BLaER1 (cell line): Measurements from ENCODE around the gene SLC4A11.

ENCODE experiments used
- H3K27ac ChIP-seq: shearing (Covaris generic); formaldehyde crosslinking; 2 replicates; pipeline ENCODE4 v1.8.1; 2022
- H3K27me3 ChIP-seq: shearing (Covaris generic); formaldehyde crosslinking; 2 replicates; pipeline ENCODE4 v1.8.1; 2022
- H3K36me3 ChIP-seq: shearing (Covaris generic); formaldehyde crosslinking; 2 replicates; pipeline ENCODE4 v1.8.1; 2022
- H3K4me1 ChIP-seq: shearing (Covaris generic); formaldehyde crosslinking; 2 replicates; pipeline ENCODE4 v1.8.1; 2022
- H3K4me2 ChIP-seq: shearing (Covaris generic); formaldehyde crosslinking; 2 replicates; pipeline ENCODE4 v1.8.1; 2022
- H3K4me3 ChIP-seq: shearing (Covaris generic); formaldehyde crosslinking; 2 replicates; pipeline ENCODE4 v1.8.1; 2022
- H3K9ac ChIP-seq: shearing (Covaris generic); formaldehyde crosslinking; 2 replicates; pipeline ENCODE4 v1.8.1; 2022
- H3K9me3 ChIP-seq: shearing (Covaris generic); formaldehyde crosslinking; 2 replicates; pipeline ENCODE4 v1.8.1; 2022
- H4K20me1 ChIP-seq: shearing (Covaris generic); formaldehyde crosslinking; 2 replicates; pipeline ENCODE4 v1.8.1; 2022
- Cebpa-rat ChIP-seq: shearing (Covaris generic); IDR thresholded peaks from 2 replicates; pipeline ENCODE4 v1.8.1; 2022

SLC4A11 gene

DNA sequence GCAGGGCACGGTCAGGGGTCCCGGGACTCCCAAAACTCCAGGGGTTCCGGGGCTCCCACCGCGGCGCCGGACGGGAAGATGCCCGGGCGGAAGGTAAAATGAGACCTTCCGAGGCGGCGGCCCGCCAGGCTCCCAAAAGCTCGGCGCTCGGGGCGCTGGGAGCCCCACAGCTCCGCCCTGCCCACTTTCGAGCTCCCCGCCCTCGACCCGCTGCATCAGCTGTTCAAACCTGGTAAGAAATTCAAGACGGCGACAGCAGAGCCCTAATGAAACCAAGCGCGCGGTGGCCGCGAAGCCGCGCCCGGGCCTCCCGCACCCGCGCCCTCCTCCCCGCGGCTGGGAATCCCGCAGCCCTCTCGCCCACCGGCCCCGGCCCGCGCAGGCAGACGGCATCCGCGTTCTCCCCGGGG is 369 bp downstream of the SLC4A11 start:
- Histone ChIP-seq H3K27me3 (peaks cover 77% of the 10 kb centered on the region), H3K4me1 (peaks cover 25% of the 10 kb centered on the region), H3K4me2 (peak overlapping the region; percentile 98), H3K36me3 (no peaks in the 10 kb centered on the region), H3K4me3 (peak overlapping the region; percentile 82), H3K9me3 (no peaks in the 10 kb centered on the region), H3K9ac (peak overlapping the region; percentile 63), H3K27ac (no peak overlapping the region), H4K20me1 (peaks cover 34% of the 10 kb centered on the region)
- TF ChIP-seq Cebpa-rat = no peak

DNA sequence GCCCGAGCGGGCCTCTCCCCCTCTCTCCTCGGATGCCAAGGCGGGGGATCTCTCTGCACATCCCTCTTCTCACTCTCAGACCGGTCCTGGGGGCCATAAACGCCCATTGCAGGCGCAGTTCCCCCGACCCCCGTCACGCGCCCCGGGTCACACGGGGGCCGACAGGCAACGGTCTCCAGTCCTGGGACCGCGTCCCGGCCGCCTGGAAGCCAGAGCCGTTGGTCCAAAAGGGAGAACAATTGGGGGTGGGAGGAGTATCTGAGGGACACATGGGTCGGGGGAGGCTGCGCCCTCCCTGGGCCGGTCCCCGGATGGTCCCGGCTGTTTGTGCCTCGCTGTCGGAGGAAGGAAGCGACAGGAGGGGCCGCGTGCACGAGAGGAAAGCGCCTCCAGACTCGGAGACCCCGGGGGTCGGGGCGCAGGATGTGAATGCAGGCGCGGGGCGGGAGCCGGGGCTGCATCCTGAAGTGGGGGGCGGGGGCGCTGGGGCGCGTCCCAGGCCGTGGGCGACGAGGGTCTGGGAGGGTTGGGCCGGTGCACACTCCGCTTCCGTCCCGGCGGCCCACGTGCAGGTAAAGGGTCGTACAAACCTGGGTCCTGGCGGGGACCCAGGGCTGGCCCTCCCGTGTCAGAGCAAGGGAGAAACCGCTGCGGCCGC is 903 bp downstream of the SLC4A11 start:
- H3K4me2 ChIP-seq = peak overlapping the region; percentile 98
- H4K20me1 ChIP-seq = peaks cover 34% of the 10 kb centered on the region
- peak overlapping the region; percentile 82 for H3K4me3 ChIP-seq
- no peak overlapping the region for H3K27ac ChIP-seq
- H3K9ac ChIP-seq = peak overlapping the region; percentile 63; the same call in 1 of the 2 replicates
- no peak for TF ChIP-seq Cebpa-rat
- peaks cover 29% of the 10 kb centered on the region for H3K4me1 ChIP-seq
- H3K27me3 ChIP-seq = peaks cover 74% of the 10 kb centered on the region
- no peaks in the 10 kb centered on the region for H3K36me3 ChIP-seq
- H3K9me3 ChIP-seq = no peaks in the 10 kb centered on the region

DNA sequence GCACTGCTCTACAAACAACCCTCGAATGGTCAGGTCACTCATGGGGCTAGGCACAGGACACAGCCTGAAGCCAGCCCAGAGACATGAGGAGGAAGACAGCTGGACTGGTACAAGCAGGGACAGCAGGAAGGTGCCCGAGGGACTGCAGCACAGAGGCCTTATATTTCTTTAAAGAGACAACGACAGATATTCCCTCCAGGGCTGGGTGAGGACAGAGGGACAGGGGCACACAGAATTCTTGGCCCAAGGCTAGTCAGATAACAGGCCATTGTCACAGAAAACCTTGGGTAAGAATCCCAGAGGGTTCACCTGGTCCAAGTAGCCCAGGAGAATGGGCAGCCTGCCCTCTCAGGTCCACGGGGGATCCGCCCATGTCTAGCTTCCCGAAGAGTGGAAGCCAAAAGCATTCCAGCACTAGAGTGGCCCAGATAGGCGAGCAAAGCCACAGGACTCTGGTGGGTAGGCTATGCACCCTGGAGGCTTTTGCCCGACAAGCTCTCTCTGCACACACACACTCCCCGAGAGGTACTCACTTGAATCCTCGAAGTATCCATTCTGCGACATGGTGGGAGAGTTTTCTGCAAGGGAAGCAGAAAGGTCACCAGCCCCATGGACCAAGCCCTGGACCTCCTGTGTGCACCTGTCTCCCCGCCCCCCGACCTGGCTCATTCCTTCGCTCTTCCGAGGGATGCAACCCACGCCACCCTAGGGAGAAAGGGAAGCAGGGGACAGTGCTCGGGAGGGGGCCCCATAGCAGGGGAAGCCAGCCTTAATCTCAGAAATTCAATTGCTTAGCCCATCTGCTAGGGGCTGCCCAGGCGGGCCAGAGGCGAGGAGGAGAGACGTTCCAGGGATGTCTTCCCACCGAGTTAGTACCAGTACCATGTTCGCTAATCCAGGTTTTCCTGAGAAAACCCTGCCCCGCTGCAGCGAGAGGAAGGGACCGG is 1.7 kb downstream of the SLC4A11 start:
- H3K4me3 ChIP-seq = peak overlapping the region; percentile 82
- TF ChIP-seq Cebpa-rat = no peak
- H4K20me1 ChIP-seq = peaks cover 34% of the 10 kb centered on the region
- no peaks in the 10 kb centered on the region for H3K9me3 ChIP-seq
- peaks cover 72% of the 10 kb centered on the region for H3K27me3 ChIP-seq
- H3K27ac ChIP-seq = no peak overlapping the region
- H3K4me2 ChIP-seq = peak overlapping the region; percentile 98
- H3K9ac ChIP-seq = no peak overlapping the region
- no peaks in the 10 kb centered on the region for H3K36me3 ChIP-seq
- peaks cover 29% of the 10 kb centered on the region for H3K4me1 ChIP-seq

DNA sequence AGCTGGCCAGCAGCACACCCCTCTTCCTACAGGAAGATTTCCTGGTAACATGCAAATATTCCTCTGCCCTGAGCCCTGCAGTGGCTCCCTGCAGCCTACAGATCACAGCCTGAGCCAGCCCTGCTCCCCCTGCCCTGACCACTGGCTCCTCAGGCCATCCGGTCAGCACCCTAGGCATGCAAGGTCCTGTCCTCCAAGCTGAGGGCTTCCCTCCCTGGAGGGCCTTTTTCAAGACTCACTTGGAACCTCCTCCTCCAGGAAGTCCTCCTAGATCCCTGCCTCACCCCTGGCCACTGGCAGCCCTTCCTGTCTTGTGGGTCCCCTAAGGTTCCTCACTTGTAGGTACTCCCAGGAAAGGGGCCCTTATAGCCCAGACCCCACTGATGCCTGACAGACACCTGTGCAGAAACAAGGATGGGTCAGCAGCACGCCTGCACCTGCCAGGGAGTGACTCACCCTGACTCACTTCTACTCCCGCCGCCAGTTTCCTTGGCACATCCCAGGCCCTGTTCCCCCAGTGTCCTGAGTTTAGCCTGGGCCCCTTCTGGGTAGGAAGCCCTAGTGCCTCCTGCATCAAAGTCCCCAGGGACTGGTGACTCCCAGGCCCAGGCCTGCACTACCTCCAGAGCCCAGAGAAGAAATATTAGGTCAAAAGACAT is 3.2 kb downstream of the SLC4A11 start:
- no peaks in the 10 kb centered on the region for H3K36me3 ChIP-seq
- H3K4me1 ChIP-seq = peaks cover 29% of the 10 kb centered on the region
- no peak overlapping the region for H3K27ac ChIP-seq

DNA sequence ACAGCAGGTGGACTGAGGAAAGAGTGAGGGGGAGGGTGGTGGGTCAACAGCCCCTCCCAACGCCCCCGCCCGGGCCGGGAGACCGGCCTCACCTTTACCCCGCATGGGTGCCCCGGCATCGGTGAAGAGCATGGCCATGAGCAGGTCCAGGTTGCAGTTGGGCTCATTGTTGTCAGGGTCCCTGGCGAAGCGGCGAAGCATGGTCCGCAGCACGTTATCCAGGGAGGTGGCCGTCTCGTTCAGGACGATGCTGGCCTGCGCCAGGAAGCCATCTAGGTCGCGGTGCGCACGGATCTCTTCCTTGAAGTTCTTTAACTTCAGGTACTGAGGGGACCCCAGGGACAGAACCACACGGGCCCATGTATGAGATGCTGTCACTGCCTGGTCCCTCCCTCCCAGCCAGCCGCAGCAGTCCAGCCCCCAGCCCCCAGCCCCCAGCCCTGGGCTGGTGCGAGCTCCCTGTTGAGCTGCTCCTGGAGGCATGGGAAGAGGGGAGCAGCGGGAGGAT is 4.9 kb downstream of the SLC4A11 start:
- Histone ChIP-seq H3K4me2 (no peak overlapping the region), H4K20me1 (peaks cover 20% of the 10 kb centered on the region), H3K27me3 (peaks cover 39% of the 10 kb centered on the region), H3K36me3 (no peaks in the 10 kb centered on the region), H3K27ac (no peak overlapping the region), H3K4me3 (no peak overlapping the region), H3K9ac (no peak overlapping the region), H3K9me3 (no peaks in the 10 kb centered on the region), H3K4me1 (peaks cover 19% of the 10 kb centered on the region)
- no peak for TF ChIP-seq Cebpa-rat

More for the DNA sequence above, 3.2 kb downstream of the SLC4A11 start:
- Histone ChIP-seq H3K4me2 (no peak overlapping the region), H3K4me3 (no peak overlapping the region), H3K9ac (no peak overlapping the region), H4K20me1 (peaks cover 31% of the 10 kb centered on the region), H3K27me3 (peaks cover 57% of the 10 kb centered on the region), H3K9me3 (no peaks in the 10 kb centered on the region)
- TF ChIP-seq Cebpa-rat = no peak

DNA sequence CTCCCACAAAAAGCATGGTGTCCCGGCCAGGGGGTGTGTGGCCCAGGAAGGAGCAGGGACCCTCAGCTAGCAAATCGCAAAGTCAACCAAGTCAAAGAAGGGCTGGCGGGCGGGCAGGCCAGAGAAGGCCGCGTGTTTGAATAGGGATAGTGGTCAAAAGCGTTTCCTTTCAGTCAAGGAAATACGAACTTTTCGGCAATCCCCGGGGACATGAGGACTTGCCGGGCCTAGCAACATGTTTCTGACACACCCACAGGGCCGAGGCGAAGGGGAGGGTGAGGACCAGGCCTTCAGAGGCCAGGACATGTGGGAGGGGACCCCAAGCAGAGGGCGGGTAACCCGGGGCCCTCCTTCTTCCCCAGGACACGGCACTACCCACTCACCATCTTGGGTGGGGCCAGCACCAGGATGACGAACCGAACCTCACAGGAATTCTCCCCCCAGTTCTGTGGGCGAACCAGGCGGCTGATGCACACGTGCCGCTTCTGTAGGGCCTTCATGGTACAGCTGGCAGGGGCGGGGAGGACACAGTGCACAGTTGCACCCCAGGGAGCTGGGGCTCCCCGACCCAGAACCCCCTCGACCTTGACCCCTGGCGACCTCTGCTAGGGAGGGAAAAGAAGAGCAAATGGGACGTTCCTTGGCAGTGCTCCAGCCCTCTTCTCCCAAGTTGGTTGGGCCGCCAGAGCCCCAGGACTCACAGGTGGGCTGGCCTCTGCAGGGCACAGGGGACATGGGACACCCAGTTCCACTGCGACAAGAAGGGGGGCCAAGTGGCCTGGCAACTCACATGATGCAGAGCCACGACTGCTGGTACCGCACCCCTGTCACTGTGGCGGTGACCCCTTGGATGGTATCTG is 5.6 kb downstream of the SLC4A11 start:
- Histone ChIP-seq H3K9me3 (no peaks in the 10 kb centered on the region), H3K27me3 (peaks cover 32% of the 10 kb centered on the region), H3K9ac (no peak overlapping the region), H3K4me1 (peaks cover 13% of the 10 kb centered on the region), H3K4me2 (no peak overlapping the region), H3K4me3 (no peak overlapping the region), H3K36me3 (no peaks in the 10 kb centered on the region), H4K20me1 (peaks cover 17% of the 10 kb centered on the region), H3K27ac (no peak overlapping the region)
- no peak for TF ChIP-seq Cebpa-rat

DNA sequence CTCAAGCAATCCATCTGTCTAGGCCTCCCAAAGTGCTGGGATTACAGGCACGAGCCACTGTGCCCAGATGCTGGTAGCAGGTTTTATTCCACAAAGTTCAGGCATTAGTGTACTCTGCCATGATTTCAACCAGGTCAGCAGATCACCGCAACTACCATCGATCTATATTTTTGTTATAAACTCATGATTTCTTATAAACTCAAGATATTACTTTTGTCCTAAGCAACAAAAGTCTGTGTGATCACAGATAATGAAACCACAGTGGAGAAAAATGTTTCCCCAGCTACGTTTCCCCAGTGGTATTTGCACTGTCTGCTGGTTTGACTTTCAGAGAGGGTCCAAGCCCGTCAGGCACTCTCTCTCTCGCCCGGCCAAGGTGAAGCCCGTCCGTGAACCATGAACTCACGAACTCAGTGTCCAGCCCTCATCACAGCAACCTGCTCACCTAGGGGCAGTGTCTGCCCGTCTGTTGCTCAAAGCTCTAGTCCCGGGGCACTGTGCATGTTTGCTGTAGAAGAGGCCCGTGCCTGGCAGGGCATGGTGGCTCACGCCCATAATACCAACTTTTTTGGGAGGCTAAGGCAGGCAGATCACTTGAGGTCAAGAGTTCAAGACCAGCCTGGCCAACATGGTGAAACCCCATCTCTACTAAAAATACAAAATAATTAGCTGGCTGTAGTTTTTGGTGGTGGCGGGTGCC is 7.0 kb downstream of the SLC4A11 start:
- H3K4me2 ChIP-seq = no peak overlapping the region

DNA sequence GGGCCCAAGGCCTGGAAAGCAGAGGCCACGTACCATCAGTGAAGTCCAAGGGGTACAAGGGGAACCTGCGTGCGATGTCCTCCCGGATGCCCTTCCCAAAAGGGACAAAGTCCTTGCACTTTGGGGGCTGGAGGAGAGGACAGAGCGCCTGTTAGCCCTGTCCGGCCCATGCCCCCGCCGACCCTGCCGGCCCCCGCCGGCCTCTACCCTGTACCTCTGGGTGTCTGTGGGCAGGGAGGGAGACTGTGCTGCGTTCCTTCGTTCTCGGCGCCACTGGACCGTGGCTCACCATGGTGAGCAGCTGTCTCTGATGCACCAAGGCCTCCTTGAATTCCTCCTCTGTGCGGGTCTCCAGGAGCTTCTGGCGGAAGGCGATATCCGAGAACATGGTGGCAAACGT is 7.9 kb downstream of the SLC4A11 start:
- Histone ChIP-seq H3K4me2 (no peak overlapping the region), H3K4me3 (no peak overlapping the region), H3K4me1 (peaks cover 10% of the 10 kb centered on the region; the same call in 1 of the 2 replicates), H3K27ac (no peak overlapping the region), H3K9ac (no peak overlapping the region), H3K27me3 (peaks cover 10% of the 10 kb centered on the region), H4K20me1 (no peaks in the 10 kb centered on the region), H3K36me3 (peaks cover 8% of the 10 kb centered on the region; the same call in 1 of the 2 replicates), H3K9me3 (no peaks in the 10 kb centered on the region)
- no peak for TF ChIP-seq Cebpa-rat

More for the DNA sequence above, 7.0 kb downstream of the SLC4A11 start:
- Histone ChIP-seq H3K4me3 (no peak overlapping the region), H3K9ac (no peak overlapping the region), H3K36me3 (peaks cover 3% of the 10 kb centered on the region; the same call in 1 of the 2 replicates), H3K9me3 (no peaks in the 10 kb centered on the region), H4K20me1 (peaks cover 4% of the 10 kb centered on the region; the same call in 1 of the 2 replicates), H3K27me3 (peaks cover 19% of the 10 kb centered on the region), H3K27ac (no peak overlapping the region), H3K4me1 (peaks cover 5% of the 10 kb centered on the region; the same call in 1 of the 2 replicates)
- TF ChIP-seq Cebpa-rat = no peak
